Measurements from ENCODE around the gene DGKZ. TPM values are rescaled to one million over a fixed set of nuclear protein-coding genes. Genes with fewer than 3 reads are reported as not detected.

DGKZ gene
- total RNA-seq, 1 experiment from 2014 or later, result 115 TPM

GRCh38 chr11:46322759-46323158, 24.5 kb upstream of the DGKZ start:
- DNase-seq (ENCODE audit: low read depth), result peak; percentile 27

- no peak for DNase-seq (ENCODE audit: low read depth)
Measured at GRCh38 chr11:46326813-46327416, 20.3 kb upstream of the DGKZ start.

- no peak for DNase-seq (ENCODE audit: low read depth)
Measured at GRCh38 chr11:46327829-46328228, 19.4 kb upstream of the DGKZ start.

GRCh38 chr11:46330154-46330553, 17.1 kb upstream of the DGKZ start:
- no peak for DNase-seq (ENCODE audit: low read depth)

GRCh38 chr11:46330563-46331281, 16.5 kb upstream of the DGKZ start:
- DNase-seq (ENCODE audit: low read depth), result no peak

GRCh38 chr11:46331282-46331984, 15.8 kb upstream of the DGKZ start:
- DNase-seq (ENCODE audit: low read depth), result no peak

- DNase-seq (ENCODE audit: low read depth), result no peak
Measured at GRCh38 chr11:46332093-46332567, 15.1 kb upstream of the DGKZ start.

GRCh38 chr11:46332568-46333393, 14.5 kb upstream of the DGKZ start:
- no peak for DNase-seq (ENCODE audit: low read depth)

GRCh38 chr11:46333394-46333947, 13.8 kb upstream of the DGKZ start:
- DNase-seq (ENCODE audit: low read depth), result no peak

- no peak for DNase-seq (ENCODE audit: low read depth)
Measured at GRCh38 chr11:46334211-46334610, 13.1 kb upstream of the DGKZ start.

GRCh38 chr11:46335271-46335670, 12.0 kb upstream of the DGKZ start:
- DNase-seq (ENCODE audit: low read depth), result no peak

- no peak for DNase-seq (ENCODE audit: low read depth)
Measured at GRCh38 chr11:46335890-46336562, 11.2 kb upstream of the DGKZ start.

GRCh38 chr11:46336563-46337180, 10.6 kb upstream of the DGKZ start:
- DNase-seq (ENCODE audit: low read depth), result no peak

- DNase-seq (ENCODE audit: low read depth), result no peak
Measured at GRCh38 chr11:46337626-46338345, 9.5 kb upstream of the DGKZ start.

GRCh38 chr11:46338636-46338987, 8.7 kb upstream of the DGKZ start:
- DNase-seq (ENCODE audit: low read depth), result no peak

- DNase-seq (ENCODE audit: low read depth), result no peak
Measured at GRCh38 chr11:46338988-46339666, 8.1 kb upstream of the DGKZ start.

GRCh38 chr11:46339816-46340215, 7.4 kb upstream of the DGKZ start:
- no peak for DNase-seq (ENCODE audit: low read depth)

- no peak for DNase-seq (ENCODE audit: low read depth)
Measured at GRCh38 chr11:46341454-46341853, 5.8 kb upstream of the DGKZ start.

- DNase-seq (ENCODE audit: low read depth), result no peak
Measured at GRCh38 chr11:46342239-46342638, 5.0 kb upstream of the DGKZ start.

Data from HT1080 (cell line).